ENCODE data around the gene SLC27A5.
"Not testable (repeated sequence)": the region's sequence is repeated elsewhere in the genome, so short reads cannot be mapped to it uniquely, and the experiment has no call there.

The SLC27A5 gene

DNA sequence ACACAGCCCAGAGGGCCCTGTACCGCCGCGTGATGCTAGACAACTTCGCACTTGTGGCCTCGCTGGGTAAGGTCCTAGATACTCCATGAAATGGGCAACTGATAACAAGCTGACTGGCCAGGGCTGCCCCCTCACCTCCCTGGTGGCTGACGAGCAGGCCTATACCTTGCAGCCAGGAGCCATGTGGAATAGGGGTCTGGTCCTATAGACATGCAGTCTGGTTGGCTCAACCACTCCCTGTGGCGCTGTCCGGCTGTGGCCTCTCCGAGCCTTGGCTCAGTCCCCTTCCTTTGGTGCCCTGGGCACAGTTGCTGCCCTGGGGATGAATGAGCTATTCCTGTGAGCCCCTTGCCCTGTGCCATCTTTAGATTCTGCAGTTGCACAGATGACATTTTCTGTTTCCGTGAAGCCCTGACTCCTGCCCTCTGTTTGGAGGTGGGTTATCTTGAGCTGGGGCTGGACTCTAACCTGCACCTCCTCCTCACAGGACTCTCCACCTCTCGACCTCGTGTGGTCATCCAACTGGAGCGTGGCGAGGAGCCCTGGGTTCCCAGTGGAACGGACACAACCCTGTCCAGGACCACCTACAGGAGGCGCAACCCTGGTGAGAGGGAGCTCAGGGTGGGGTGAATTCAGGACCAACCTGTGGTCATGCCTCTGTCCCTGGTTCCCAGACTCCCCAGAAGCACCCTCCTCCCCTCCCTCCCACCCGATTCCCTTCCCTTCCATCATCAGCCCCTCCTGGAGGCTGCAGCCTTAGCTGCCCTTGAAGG lies 42.4 kb downstream of the SLC27A5 start:
- no peak for DNase-seq (ENCODE audit: low read depth, low spot score)

DNA sequence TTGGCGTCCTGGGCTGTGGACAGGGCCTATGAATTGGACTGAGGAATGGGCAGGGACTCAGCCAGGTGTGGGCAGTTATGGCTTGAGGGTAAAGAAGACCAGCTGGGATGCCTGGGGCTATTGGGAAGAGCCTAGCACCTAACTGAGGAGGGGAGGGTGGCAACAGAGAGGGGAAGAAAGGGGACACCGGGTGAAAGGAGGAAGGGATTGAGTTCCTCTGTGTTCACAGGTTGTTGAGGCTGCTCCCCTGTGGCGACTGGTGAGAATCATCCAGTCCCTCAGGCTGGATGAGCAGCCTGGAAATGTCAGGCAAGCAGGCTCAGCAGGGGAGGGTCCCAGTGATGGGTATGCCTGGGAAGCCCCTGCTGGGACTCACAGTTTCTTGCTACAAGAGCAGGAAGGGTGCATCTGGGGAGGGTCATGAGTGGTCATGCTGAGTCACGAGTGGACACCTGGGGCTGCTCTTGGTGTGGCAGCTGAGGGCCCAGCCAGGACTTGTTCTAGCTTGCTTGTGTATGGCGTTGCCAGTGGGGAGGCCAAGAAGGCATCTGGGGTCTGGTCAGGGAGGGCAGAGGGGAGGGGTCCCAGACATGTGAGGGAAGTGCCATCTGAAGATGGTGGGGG lies 43.5 kb downstream of the SLC27A5 start:
- DNase-seq (ENCODE audit: low read depth, low spot score) = no peak

DNA sequence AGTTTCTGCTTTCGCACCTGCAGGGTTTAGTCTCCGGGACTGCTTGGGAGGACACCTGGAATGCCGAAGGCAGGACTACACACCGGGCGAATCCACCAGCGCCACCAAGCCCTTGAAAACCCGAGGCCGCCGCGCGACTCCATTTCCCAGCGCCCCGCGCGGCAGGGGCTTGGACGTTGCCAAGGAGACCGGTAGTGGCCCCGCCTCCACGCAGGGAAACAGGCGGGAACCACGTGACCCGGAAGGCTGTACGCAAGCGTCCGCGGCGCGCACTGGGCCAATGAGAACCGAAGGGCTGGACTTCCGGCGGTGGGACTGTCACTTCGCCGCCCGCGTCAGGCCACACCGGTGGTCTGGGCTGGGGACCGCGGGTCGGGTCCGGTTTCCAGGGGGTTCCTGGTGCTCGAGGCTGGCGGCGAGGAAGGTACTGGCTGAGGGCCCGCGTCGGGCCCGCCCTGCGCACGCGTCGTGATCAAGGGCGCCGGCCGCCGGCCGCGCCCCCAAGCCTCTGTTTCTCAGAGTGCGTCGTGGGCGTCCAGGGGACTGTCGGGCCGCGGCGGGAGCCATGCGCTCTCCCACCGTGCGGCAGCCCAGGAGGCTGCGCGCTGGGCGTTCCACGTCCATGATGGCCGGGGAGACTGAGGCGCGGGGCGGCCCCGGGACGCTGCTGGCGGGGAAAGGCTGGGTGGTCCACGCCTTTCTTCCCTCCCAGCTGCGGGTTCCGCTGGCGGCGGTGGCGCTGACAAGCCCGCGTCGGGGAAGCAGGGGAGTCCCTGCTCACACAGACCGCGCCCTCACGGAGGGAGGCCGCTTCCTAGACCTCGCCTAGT lies 44.8 kb downstream of the SLC27A5 start, which contains the start of gene ZNF324:
Gene ZNF324, plus strand, starts transcription at position 321 of the 830 bp plus-strand sequence. CDS start 2,106 bp downstream, outside the sequence.
- DNase-seq (ENCODE audit: low read depth, low spot score) = peak; percentile 85

DNA sequence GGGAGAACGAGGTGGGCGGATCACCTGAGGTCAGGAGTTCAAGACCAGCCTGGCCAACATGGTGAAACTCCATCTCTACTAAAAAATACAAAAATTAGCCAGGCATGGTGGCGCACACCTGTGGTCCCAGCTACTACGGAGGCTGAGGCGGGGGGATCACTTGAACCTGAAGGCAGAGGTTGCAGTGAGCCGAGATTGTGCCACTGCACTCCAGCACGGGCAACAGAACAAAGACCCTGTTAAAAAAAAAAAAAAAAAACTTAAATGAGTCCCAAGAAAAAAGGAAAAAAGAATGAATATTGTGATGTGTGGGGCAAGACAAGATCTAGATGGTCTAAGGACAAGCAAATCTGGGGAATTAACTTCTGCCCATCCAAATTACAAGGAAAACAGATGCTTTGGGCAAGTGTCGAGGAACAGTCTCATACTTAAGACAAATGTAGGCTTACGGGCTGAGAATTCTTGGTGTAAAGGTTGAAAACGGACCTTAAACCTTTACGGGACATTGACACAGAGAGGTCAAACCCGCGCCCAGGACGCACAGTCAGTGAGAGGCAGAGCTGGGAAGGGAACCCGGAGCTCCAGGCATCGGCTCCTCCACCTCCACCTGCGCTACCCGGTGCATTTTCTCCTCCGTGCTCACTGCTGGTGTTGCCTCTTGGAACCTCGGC lies 45.6 kb downstream of the SLC27A5 start:
- no peak for DNase-seq (ENCODE audit: low read depth, low spot score)

DNA sequence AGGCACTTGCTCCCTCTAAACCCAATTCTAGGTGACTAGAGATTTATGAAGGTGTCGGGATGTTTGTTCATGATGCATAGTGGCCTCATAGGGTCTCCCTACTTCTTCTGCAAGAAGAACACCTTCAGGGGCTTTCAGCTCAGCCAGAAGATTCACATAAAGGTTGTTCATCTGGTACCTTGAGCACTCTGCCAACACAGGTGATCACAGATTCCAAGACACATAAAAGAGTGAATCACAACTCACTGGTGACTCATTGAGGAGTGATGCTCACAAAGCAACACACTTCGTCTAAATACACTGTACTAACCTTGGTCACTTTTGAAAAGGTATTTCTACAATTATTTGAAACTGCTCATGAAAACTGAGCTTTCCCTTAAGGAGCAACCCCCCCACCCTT lies 51.8 kb downstream of the SLC27A5 start:
- no peak for DNase-seq (ENCODE audit: low read depth, low spot score)

DNA sequence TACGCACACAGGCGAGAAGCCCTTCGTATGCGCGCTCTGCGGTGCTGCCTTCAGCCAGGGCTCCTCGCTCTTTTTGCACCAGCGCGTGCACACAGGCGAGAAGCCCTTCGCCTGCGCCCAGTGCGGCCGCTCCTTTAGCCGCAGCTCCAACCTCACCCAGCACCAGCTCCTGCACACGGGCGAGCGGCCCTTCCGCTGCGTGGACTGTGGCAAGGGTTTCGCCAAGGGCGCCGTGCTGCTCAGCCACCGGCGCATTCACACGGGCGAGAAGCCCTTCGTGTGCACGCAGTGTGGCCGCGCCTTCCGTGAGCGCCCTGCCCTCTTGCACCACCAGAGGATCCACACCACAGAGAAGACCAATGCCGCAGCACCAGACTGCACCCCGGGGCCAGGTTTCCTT lies 55.7 kb downstream of the SLC27A5 start:
- DNase-seq (ENCODE audit: low read depth, low spot score) = no peak

DNA sequence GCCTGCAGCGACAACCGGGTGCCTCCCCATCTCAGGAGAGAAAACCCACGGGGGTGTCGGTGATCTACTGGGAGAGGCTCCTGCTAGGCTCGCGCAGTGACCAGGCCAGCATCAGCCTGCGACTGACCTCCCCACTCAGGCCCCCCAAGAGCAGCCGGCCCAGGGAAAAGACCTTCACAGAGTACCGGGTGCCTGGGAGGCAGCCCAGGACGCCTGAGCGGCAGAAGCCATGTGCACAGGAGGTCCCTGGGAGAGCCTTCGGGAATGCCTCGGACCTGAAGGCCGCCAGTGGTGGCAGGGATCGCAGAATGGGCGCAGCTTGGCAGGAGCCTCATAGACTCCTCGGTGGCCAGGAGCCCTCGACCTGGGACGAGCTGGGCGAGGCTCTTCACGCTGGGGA lies 56.5 kb downstream of the SLC27A5 start:
- no peak for DNase-seq (ENCODE audit: low read depth, low spot score)

DNA sequence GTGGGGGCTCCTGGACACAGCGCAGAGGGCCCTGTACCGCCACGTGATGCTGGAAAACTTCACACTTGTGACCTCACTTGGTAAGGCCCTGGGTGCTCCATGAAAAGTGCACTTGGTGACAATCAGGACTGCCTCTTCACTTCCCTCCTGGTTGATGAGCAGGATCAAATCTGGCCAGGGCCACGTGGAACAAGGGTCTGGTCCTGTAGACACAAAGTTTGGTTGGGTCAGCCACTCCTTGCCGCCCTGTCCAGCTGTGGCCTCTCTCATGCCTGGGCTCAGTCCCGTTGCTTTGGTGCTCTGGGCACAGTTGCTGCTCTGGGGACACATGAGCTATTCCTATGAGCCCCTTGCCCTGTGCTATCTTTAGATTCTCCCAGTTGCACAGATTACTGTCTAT lies 58.0 kb downstream of the SLC27A5 start:
- DNase-seq (ENCODE audit: low read depth, low spot score) = no peak

DNA sequence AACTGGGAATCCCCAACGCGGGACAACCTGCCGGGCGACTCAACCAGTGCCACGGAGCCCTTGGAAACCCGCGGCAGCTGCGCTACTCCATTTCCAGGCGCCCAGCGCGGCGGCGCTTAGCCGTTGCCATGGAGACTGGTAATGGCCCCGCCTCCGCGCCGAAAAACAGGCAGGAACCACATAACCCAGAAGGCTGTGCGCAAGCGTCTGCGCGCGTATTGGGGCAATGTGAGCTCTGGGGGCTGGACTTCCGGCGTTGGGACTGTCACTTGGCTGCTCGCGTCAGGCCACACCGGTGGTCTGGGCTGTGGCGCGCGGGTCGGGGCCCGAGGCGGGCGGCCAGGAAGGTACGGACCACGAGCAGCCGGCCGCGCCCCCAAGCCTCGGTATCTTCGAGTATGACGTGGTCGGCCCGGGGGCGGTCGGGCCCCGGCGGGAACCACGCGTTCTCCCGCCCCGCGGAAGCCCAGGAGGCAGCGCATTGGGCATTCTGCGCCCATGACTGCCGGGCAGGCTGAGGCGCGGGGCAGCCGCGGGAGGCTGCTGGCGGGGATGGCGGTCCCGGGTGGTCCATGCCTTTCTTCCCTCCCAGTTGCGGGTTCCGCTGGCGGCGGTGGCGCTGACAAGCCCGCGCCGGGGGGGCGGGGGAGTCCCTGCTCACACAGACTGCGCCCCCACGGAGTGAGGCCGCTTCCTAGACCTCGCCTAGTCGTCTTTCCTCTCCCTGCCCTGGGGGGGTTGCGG lies 60.3 kb downstream of the SLC27A5 start, which contains the start of gene ZNF324B:
Gene ZNF324B, plus strand, starts transcription at position 265 of the 744 bp plus-strand sequence. CDS start 2,080 bp downstream, outside the sequence.
- peak; percentile 76 for DNase-seq (ENCODE audit: low read depth, low spot score)

DNA sequence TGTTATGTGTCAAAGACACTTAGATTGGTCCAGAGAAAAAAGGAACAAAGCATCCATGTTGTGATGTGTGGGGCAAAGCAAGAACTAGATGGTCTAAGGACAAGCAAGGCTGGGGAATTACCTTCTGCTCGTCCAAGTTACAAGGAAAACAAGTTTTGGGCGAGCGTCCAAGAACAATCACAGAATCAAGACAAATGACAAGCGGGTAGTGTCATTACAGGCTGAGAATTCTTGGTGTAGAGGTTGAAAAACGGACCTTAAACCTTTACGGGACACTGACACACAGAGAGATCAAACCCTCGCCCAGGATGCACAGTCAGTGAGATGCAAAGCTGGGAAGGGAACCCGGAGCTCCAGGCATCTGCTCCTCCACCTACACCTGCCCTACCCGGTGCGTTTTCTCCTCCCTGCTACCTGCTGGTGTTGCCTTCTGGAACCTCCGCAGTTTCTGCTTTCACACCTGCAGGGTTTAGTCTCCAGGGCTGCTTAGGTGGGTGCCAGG lies 60.9 kb downstream of the SLC27A5 start:
- DNase-seq (ENCODE audit: low read depth, low spot score) = no peak

DNA sequence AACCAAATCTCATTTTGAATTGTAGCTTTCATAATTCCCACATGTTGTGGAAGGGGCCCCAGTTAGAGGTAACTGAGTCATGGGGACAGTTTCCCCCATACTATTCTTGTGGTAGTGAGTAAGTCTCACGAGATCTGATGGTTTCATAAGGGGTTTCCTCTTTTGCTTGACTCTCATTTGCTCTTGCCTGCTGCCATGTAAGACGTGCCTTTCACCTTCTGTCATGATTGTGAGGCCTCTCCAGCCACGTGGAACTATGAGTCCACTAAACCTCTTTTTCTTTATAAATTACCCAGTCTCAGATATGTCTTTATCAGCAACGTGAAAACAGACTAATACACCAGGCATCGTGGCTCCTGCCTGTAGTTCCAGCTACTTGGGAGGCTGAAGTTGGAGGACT lies 61.8 kb downstream of the SLC27A5 start:
- not testable (repeated sequence) for DNase-seq (ENCODE audit: low read depth, low spot score)

DNA sequence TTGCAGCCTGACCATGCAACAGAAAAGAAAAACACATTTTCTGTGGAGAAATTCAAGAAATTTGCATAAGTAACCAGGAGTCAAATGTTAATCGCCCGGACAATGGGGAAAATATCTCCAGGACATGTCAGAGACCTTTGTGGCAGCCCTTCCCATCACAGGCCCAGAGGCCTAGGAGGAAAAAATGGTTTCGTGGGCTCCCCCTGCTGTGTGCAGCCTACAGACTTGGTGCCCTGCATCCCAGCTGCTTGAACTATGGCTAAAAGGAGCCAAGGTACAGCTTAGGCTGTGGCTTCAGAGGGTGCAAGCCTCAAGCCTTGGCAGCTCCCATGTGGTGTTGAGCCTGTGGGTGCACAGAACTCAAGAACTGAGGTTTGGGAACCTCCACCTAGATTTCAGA lies 62.9 kb downstream of the SLC27A5 start:
- DNase-seq (ENCODE audit: low read depth, low spot score) = not testable (repeated sequence)

All from brain pericyte (primary cell).